ENCODE data around the gene MED15.
"Not testable (repeated sequence)": the region's sequence is repeated elsewhere in the genome, so short reads cannot be mapped to it uniquely, and the experiment has no call there.

Gene MED15

GRCh38 chr22:20507253-20508066, at the start of gene MED15:
Gene MED15, plus strand, starts transcription at chr22:20507610. Its CDS starts 69 bp downstream, at chr22:20507679.
- DNase-seq, result peak; percentile 84 to 85

GRCh38 chr22:20458530-20459151, 48.8 kb upstream of the MED15 start:
- no peak for DNase-seq

DNA sequence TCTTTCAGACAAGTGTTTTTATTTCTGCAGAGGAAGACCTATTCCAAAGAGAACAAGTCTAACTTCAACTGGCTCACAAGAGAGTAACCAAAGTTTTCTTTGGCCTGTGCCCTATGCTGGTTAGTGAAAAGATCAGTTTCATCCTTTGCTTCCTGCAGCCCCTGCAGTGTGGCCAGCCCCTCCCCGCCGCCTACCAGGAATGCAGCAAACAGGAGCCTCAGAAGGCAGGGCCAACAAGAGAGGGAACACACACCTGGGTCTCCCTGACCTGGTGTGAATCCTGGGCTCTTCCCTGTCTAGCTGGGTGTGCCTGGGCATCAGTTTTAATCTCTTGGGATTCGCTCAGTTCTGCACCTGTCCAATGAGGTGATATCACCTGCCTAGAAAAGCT, 48.3 kb upstream of the MED15 start:
- no peak for DNase-seq

DNA sequence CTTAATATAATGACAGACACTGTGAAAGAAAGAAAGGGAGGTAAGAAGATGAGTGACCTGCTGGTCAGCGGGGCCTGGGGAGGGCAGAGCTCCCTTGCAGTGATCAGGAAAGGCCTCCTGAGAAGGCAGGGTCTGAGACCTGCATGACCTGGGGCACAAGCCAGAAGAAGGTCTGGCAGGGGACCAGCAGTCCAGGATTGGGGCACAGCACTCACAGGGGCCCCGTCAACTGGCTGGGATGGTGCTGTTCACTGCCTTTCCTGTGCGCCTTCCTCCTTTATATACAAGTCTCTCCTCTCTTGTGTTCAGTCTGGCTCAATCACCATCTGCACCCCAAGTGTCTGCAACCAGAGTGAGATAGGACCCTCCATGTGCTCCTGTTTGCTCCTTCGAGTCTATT, 47.5 kb upstream of the MED15 start:
- no peak for DNase-seq

GRCh38 chr22:20463324-20464095, 43.9 kb upstream of the MED15 start:
- peak in 1 of 2 experiments; percentile 23 for DNase-seq

GRCh38 chr22:20464096-20464614, 43.3 kb upstream of the MED15 start:
- DNase-seq, result peak; percentile 44 to 46

- no peak for DNase-seq
Observed at GRCh38 chr22:20464912-20465758, 42.3 kb upstream of the MED15 start.

DNA sequence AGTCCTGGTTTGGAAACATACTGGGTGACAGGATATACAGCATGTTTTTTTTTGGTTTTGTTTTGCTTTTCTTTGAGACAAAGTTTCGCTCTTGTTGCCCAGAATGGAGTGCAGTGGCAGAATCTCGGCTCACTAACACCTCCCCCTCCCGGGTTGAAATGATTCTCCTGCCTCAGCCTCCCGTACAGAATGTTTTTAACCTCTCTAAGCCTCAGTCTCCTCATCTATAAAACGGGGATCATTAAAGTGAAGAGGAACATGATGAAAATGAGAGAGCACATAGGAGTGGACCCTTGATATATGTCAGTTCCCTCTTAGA, 41.7 kb upstream of the MED15 start:
- no peak for DNase-seq

DNA sequence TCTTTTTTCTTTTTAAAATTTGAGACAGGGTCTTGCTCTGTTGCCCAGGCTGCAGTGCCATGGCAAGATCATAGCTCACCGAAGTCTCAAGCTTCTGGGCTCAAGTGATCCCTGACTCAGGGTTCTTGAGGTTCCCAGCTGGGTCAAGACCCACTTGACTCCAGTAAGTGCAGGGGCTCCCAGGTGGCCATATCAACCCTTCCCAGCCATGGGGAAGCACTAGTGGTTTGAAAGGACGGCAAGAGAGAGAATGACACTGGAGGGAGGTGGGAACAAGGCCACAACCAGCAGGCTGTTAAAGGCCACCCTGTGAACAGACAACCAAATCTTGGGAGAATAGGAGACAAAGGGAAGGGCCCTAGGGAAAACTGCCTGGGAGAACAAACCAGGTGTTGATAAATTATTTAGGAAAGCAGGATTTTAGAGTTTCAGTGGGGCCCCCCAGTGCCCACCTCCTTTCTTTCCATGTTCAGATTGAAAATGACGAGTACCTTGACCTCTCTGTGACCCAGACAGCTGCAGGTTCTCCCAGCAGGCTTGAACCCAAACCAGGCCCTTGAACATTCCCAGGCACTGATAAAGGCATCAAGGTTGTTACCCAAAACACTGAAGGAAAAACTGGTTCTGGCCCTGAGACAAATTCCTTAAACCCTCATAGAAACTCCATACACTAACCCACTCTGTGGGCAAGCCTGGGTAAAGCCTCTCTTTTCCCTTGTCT, 40.6 kb upstream of the MED15 start:
- no peak for DNase-seq

DNA sequence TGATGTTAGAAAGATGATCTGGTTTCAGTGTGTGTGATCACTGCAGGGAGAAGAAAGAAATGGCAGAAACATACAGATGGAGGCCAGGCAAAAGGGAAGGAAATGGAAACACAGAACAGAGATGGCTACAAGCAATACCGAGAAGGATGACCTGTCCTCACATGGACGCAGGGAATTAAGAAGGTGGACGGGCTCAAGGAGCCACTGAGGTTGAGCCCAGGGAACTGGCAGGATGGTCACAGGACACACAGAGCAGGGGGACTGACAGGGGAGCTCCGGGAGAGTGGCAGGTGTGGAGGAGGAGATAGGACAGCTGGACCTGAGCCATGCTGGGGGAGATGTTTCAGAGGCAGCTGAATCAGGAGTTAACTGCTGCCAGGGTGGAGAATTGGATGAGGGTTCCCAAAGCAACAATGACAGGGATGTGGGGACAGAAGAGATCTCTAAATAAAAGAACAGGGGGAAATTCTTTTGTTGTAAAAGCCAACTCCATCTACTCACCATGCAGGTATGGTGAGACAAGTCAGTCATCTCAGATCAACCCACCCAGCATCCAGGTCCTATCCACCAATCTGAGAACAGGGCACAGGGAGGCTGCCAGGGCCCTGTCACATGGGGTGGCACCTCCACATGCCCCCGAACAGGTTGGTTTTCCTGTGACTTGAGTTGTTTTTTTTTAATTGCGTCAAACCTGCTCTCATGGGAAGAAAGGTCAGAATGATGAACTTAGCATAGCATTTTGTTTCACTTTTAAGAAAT, 38.1 kb upstream of the MED15 start:
- no peak for DNase-seq

DNA sequence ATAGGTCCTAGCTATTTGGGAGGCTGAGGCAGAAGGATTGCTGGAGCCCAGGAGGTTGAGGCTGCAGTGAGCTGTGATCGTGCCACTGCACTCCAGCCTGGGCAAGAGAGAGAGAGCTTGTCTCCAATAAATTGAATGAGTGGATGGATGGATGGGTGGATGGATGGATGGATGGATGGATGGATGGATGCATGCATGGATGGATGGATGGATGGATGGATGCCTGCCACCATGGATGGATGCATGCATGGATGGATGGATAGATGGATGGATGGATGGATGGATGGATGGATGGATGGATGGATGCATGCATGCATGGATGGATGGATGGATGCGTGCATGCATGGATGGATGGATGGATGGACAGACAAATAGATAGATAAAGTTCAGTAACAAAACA, 36.9 kb upstream of the MED15 start:
- not testable (repeated sequence) for DNase-seq

- DNase-seq, result no peak
Observed at GRCh38 chr22:20471126-20471833, 36.1 kb upstream of the MED15 start.

- DNase-seq, result no peak
Observed at GRCh38 chr22:20472629-20473442, 34.6 kb upstream of the MED15 start.

- DNase-seq, result no peak
Observed at GRCh38 chr22:20475115-20475436, 32.3 kb upstream of the MED15 start.

GRCh38 chr22:20475569-20475968, 31.8 kb upstream of the MED15 start:
- not testable (repeated sequence) for DNase-seq

DNA sequence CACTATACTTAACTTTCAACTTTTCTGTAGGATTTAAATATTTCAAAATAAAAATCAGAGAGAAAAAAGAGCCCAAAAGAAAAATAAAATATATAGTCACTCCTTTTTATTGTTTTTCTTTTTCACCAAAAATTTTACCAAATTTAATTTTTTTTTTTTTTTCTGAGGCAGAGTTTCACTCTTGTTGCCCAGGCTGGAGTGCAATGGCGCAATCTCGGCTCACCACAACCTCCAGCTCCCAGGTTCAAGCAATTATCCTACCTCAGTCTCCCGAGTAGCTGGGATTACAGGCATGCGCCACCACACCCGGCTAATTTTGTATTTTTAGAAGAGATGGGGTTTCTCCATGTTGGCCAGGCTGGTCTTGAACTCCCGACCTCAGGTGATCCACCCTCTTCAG, 29.4 kb upstream of the MED15 start:
- not testable (repeated sequence) for DNase-seq

DNA sequence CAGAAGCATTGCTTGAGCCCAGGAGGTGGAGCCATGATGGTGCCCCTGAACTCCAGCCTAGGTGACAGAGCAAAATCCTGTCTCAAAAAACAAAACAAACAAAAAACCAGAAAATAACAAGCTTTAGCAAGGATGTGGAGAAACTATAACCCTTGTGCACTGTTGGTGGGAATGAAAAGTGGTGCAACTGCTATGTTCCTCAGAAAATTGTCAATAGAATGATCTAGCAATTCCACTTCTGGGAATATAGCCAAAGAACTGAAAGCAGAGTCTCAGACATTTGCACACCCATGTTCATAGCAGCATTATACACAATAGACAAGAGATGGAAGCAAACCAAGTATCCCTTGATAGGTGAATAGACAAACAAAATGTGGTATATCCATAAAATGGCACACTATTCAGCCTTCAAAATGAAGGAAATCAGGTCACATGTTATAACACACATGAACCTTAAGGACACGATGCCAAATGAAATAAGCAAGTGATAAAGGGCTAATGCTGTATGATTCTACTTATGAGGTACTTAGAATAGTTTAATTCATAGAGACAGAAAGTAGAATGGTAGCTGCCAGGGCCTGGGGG, 27.7 kb upstream of the MED15 start:
- DNase-seq, result no peak

- not testable (repeated sequence) for DNase-seq
Observed at GRCh38 chr22:20483143-20483506, 24.3 kb upstream of the MED15 start.

DNA sequence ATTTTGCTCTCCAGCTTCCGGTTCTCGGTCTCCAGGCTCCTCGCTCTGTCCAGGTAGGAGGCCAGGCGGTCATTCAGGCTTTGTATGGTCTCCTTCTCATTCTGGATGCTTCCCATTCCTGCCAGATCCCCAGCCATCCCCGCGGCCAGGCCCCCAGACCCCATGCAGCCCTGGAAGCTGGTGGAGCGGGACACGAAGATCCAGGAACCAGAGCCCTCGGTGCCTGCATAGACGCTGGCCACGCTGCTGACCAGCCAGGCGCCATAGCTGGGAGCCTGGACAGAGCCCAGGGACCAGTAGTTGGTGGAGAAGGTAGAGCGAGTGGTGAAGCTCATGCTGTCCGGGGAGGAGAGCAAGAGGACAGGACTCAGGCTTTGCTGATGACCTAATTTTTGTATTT, 23.6 kb upstream of the MED15 start:
- DNase-seq, result no peak
